ENCODE measurements around the gene KLK3.

The KLK3 gene

GRCh38 chr19:50902640-50903039, 47.9 kb downstream of the KLK3 start:
- DNase-seq: no peak

GRCh38 chr19:50906217-50906616, 51.5 kb downstream of the KLK3 start:
- DNase-seq: no peak

GRCh38 chr19:50908336-50908735, 53.6 kb downstream of the KLK3 start:
- no peak for DNase-seq

GRCh38 chr19:50909240-50910070, 54.7 kb downstream of the KLK3 start:
- peak; percentile 18 for DNase-seq
